ENCODE measurements around the gene CLDN5. TPM values are rescaled to one million over a fixed set of nuclear protein-coding genes. Genes with fewer than 3 reads are reported as not detected.

CLDN5 gene
- total RNA-seq, 4 donors from 2014 or later, result 102 to 226 (median 170) TPM

GRCh38 chr22:19501897-19502447 lies 22.2 kb downstream of the CLDN5 start:
- Histone ChIP-seq H3K27me3 (no peaks in the 10 kb centered on the region), H3K4me3 (no peak overlapping the region), H3K36me3 (no peaks in the 10 kb centered on the region), H3K9me3 (no peaks in the 10 kb centered on the region), H3K4me1 (peaks cover 0 to 5% (median 0%) of the 10 kb centered on the region in 4 donors), H3K27ac (no peak overlapping the region)
- TF ChIP-seq CTCF (IDR thresholded peaks at IDR 0.05) (no peak), EP300 (IDR thresholded peaks at IDR 0.05) (no peak), POLR2A (IDR thresholded peaks at IDR 0.05) (no peak)
- no peak for DNase-seq (ENCODE audit: low spot score in 2 of 2)
- 91 to 92% methylated on average over 3 of the region's 3 CpGs for WGBS, 2 donors

- WGBS, 2 donors, result 97 to 98% methylated on average over 4 of the region's 4 CpGs
- Histone ChIP-seq H3K27ac (no peak overlapping the region), H3K36me3 (no peaks in the 10 kb centered on the region), H3K27me3 (no peaks in the 10 kb centered on the region), H3K9me3 (no peaks in the 10 kb centered on the region), H3K4me1 (peaks cover 0 to 9% (median 0%) of the 10 kb centered on the region in 4 donors), H3K4me3 (no peak overlapping the region)
- no peak for DNase-seq (ENCODE audit: low spot score in 2 of 2)
- TF ChIP-seq EP300 (IDR thresholded peaks at IDR 0.05), result no peak
Measured at GRCh38 chr22:19499880-19500242, 24.3 kb downstream of the CLDN5 start.

- TF ChIP-seq CTCF (IDR thresholded peaks at IDR 0.05), result no peak
- no peak for TF ChIP-seq POLR2A (IDR thresholded peaks at IDR 0.05)
- no peak for TF ChIP-seq EP300 (IDR thresholded peaks at IDR 0.05)
- H3K4me3 ChIP-seq, result no peak overlapping the region
- WGBS, 2 donors, result 100% methylated on average over 1 to 7 of the region's 7 CpGs
- H3K36me3 ChIP-seq, result no peaks in the 10 kb centered on the region
- no peak for DNase-seq (ENCODE audit: low spot score in 2 of 2)
- no peaks in the 10 kb centered on the region for H3K27me3 ChIP-seq
- no peak overlapping the region for H3K27ac ChIP-seq
- no peaks in the 10 kb centered on the region for H3K9me3 ChIP-seq
- peaks cover 0 to 9% (median 0%) of the 10 kb centered on the region in 4 donors for H3K4me1 ChIP-seq
Measured at GRCh38 chr22:19499236-19499879, 24.9 kb downstream of the CLDN5 start.

GRCh38 chr22:19498866-19499190 lies 25.4 kb downstream of the CLDN5 start:
- no peak for DNase-seq (ENCODE audit: low spot score in 2 of 2)
- Histone ChIP-seq H3K36me3 (no peaks in the 10 kb centered on the region), H3K27me3 (no peaks in the 10 kb centered on the region), H3K27ac (no peak overlapping the region), H3K4me1 (peaks cover 0 to 9% (median 0%) of the 10 kb centered on the region in 4 donors), H3K4me3 (no peak overlapping the region), H3K9me3 (no peaks in the 10 kb centered on the region)
- TF ChIP-seq POLR2A (IDR thresholded peaks at IDR 0.05) (no peak), CTCF (IDR thresholded peaks at IDR 0.05) (no peak), EP300 (IDR thresholded peaks at IDR 0.05) (no peak)
- 94% methylated on average over 3 of the region's 3 CpGs for WGBS, 2 donors

- Histone ChIP-seq H3K4me3 (no peak overlapping the region), H3K4me1 (peaks cover 0 to 9% (median 0%) of the 10 kb centered on the region in 4 donors), H3K27ac (no peak overlapping the region), H3K27me3 (no peaks in the 10 kb centered on the region), H3K36me3 (no peaks in the 10 kb centered on the region), H3K9me3 (no peaks in the 10 kb centered on the region)
- no peak for DNase-seq (ENCODE audit: low spot score in 2 of 2)
- TF ChIP-seq CTCF (IDR thresholded peaks at IDR 0.05) (no peak), EP300 (IDR thresholded peaks at IDR 0.05) (no peak)
- WGBS, 2 donors, result 89 to 90% methylated on average over 2 to 6 of the region's 7 CpGs
Measured at GRCh38 chr22:19498154-19498865, 25.9 kb downstream of the CLDN5 start.

All from tibial nerve (tissue), 4 donors.